Calu3 (cell line): ENCODE results near the gene CDK5RAP2. TPM values are rescaled to one million over a fixed set of nuclear protein-coding genes. Genes with fewer than 3 reads are reported as not detected.
"Not testable (repeated sequence)": the region's sequence is repeated elsewhere in the genome, so short reads cannot be mapped to it uniquely, and the experiment has no call there.

Experiments
- BruUV-seq: library from RNA; stranded (reverse); fragments of 400-500 nt; replicated peaks from 2 replicates; lab custom pipeline; 2021; lab: Mats Ljungman, UMichigan
- CTCF ChIA-PET: fragments of 300-600 bp; sonication (Branson Sonifier 250); formaldehyde crosslinking; loops from one replicate; lab custom pipeline; 2022; ENCODE audit warnings: antibody characterized with exemption; lab: Charles Lee
- DNase-seq: peaks from one replicate; pipeline ENCODE4 v3.0.0; 2022
- H3K27ac Mint-ChIP-seq: one replicate; pipeline ENCODE4 v1.8.0; 2022; ENCODE audit warnings: mixed read lengths; ENCODE audit not compliant: unreplicated experiment
- H3K27me3 Mint-ChIP-seq: one replicate; pipeline ENCODE4 v1.8.0; 2022; ENCODE audit warnings: mixed read lengths; ENCODE audit not compliant: unreplicated experiment
- H3K36me3 Mint-ChIP-seq: one replicate; pipeline ENCODE4 v1.8.0; 2022; ENCODE audit warnings: mild to moderate bottlenecking, moderate library complexity, mixed read lengths; ENCODE audit not compliant: insufficient read depth, unreplicated experiment
- H3K4me1 Mint-ChIP-seq: one replicate; pipeline ENCODE4 v1.8.0; 2022; ENCODE audit warnings: mild to moderate bottlenecking, low read depth, mixed read lengths; ENCODE audit not compliant: unreplicated experiment
- H3K4me3 Mint-ChIP-seq: one replicate; pipeline ENCODE4 v1.8.0; 2022; ENCODE audit warnings: mild to moderate bottlenecking, low read depth, moderate library complexity, mixed read lengths; ENCODE audit not compliant: unreplicated experiment
- H3K9me3 Mint-ChIP-seq: one replicate; pipeline ENCODE4 v1.8.0; 2022; ENCODE audit warnings: low read depth, mixed read lengths; ENCODE audit not compliant: unreplicated experiment
- intact Hi-C: fragments of 100-400 bp; cut with micrococcal nuclease; formaldehyde crosslinking; loops from one replicate; pipeline ENCODE4 v1.10.0; 2022; ENCODE audit not compliant: unreplicated experiment
- total RNA-seq: library from RNA; stranded (reverse); gene quantifications from 2 replicates; pipeline ENCODE4 v1.2.3, GENCODE V29; 2022
- TF ChIP-seq, protein P1 (sequence below): fragments of 200-600 bp; IDR thresholded peaks from one replicate; pipeline ENCODE4 v1.8.0; 2022; ENCODE audit warnings: antibody characterized with exemption; ENCODE audit not compliant: unreplicated experiment

Gene CDK5RAP2
- total RNA-seq, 1 experiment from 2014 or later = 40.7 TPM

DNA sequence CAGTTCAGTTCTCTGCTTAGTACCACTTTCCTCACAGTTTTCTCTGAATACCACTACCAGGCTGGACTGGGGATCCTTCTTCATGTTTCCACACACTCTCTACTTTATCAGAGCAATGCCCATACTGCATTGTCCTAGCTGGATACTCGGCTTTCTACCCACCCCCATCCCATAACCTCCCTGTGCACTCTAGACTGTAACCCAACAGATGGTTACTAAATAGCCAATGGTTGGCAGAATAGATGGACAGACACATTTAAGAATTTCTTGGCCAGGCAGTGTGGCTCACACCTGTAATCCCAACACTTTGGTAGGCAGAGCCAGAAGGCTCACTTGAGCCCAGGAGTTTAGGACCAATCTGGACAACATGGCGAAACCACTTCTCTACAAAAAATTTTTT lies 22.8 kb downstream of the CDK5RAP2 start:
- no peaks in the 10 kb centered on the region for H3K27me3 Mint-ChIP-seq
- intact Hi-C loops = no loop called here
- H3K36me3 Mint-ChIP-seq = peaks cover 4% of the 10 kb centered on the region
- H3K9me3 Mint-ChIP-seq = no peaks in the 10 kb centered on the region
- no peak overlapping the region for H3K4me3 Mint-ChIP-seq
- no peaks in the 10 kb centered on the region for H3K4me1 Mint-ChIP-seq
- TF ChIP-seq, protein P1, sequence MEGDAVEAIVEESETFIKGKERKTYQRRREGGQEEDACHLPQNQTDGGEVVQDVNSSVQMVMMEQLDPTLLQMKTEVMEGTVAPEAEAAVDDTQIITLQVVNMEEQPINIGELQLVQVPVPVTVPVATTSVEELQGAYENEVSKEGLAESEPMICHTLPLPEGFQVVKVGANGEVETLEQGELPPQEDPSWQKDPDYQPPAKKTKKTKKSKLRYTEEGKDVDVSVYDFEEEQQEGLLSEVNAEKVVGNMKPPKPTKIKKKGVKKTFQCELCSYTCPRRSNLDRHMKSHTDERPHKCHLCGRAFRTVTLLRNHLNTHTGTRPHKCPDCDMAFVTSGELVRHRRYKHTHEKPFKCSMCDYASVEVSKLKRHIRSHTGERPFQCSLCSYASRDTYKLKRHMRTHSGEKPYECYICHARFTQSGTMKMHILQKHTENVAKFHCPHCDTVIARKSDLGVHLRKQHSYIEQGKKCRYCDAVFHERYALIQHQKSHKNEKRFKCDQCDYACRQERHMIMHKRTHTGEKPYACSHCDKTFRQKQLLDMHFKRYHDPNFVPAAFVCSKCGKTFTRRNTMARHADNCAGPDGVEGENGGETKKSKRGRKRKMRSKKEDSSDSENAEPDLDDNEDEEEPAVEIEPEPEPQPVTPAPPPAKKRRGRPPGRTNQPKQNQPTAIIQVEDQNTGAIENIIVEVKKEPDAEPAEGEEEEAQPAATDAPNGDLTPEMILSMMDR = no peak
- no TSS peak for BruUV-seq
- no peak for DNase-seq
- CTCF ChIA-PET = no interaction called here
- H3K27ac Mint-ChIP-seq = no peak overlapping the region

GRCh38 chr9:120556775-120557174 lies 23.2 kb downstream of the CDK5RAP2 start:
- Mint-ChIP-seq H3K27me3 (no peaks in the 10 kb centered on the region), H3K9me3 (no peaks in the 10 kb centered on the region), H3K4me1 (no peaks in the 10 kb centered on the region), H3K27ac (no peak overlapping the region), H3K36me3 (peaks cover 4% of the 10 kb centered on the region), H3K4me3 (no peak overlapping the region)
- CTCF ChIA-PET = no interaction called here
- TF ChIP-seq, protein P1 = no peak
- no TSS peak for BruUV-seq
- DNase-seq = no peak
- intact Hi-C loops = no loop called here

- Mint-ChIP-seq H3K36me3 (peaks cover 4% of the 10 kb centered on the region), H3K27ac (no peak overlapping the region), H3K27me3 (no peaks in the 10 kb centered on the region), H3K4me1 (no peaks in the 10 kb centered on the region), H3K9me3 (no peaks in the 10 kb centered on the region), H3K4me3 (no peak overlapping the region)
- no TSS peak for BruUV-seq
- DNase-seq = no peak
- CTCF ChIA-PET = no interaction called here
- TF ChIP-seq, protein P1 = no peak
- intact Hi-C loops = no loop called here
These were observed 24.1 kb downstream of the CDK5RAP2 start for GRCh38 chr9:120555839-120556238.

DNA sequence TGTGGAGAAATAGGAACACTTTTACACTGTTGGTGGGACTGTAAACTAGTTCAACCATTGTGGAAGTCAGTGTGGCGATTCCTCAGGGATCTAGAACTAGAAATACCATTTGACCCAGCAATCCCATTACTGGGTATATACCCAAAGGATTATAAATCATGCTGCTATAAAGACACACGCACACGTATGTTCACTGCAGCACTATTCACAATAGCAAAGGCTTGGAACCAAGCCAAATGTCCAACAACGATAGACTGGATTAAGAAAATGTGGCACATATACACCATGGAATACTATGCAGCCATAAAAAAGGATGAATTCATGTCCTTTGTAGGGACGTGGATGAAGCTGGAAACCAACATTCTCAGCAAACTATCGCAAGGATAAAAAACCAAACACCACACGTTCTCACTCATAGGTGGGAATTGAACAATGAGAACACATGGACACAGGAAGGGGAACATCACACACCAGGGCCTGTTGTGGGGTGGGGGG lies 27.7 kb downstream of the CDK5RAP2 start:
- H3K27me3 Mint-ChIP-seq, DNase-seq, H3K36me3 Mint-ChIP-seq, intact Hi-C loops, BruUV-seq, H3K4me3 Mint-ChIP-seq, H3K4me1 Mint-ChIP-seq, H3K9me3 Mint-ChIP-seq, H3K27ac Mint-ChIP-seq, CTCF ChIA-PET: not testable (repeated sequence)

DNA sequence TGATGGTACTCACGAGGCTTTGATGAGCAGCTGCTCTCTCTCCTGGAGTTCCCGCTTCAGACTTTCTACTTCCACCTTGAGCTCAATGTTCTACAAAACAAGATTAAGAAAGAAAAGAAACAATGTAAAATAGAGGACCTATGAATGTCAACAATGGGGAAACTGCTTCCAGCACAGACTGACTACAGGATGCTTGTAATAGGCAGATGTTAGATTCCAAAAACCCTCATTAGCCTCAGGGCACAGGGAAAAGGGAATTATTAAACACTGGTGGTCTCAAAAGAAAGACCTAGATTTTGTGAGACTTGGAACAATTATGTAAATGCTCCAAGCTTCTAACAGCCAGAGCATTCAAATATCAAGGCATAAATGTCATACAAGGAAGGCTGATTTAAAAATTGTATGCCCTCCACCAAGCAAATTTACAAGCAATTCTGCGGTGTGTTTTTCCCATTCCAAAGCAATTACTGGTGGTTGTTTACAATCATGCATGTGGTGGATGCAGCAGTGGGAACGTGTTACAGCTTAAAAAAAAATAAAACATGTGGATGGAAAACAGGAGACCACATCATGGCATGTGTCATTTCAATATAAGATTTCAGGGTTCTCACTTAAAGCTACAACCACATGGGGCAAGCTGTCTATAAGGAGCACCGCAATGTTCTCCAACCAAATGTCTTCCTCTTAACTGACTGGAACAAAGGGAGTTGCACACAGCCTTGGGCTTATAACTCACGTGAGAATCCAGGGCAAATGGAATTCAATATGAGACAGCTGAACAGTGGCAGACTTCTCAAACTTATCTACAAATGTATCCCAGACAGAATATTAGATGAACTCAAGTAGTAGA lies 34.0 kb downstream of the CDK5RAP2 start:
- intact Hi-C loops = no loop called here
- Mint-ChIP-seq H3K27ac (no peak overlapping the region), H3K36me3 (peaks cover 13% of the 10 kb centered on the region), H3K4me3 (no peak overlapping the region), H3K9me3 (no peaks in the 10 kb centered on the region), H3K4me1 (no peaks in the 10 kb centered on the region), H3K27me3 (no peaks in the 10 kb centered on the region)
- CTCF ChIA-PET = no interaction called here
- no TSS peak for BruUV-seq
- no peak for DNase-seq
- TF ChIP-seq, protein P1 = no peak
